Sigmoid colon (tissue), 7 donors: ENCODE results near the gene VPS13C. TPM values are rescaled to one million over a fixed set of nuclear protein-coding genes. Genes with fewer than 3 reads are reported as not detected.

Source experiments
- DNase-seq: peaks from one replicate; pipeline ENCODE4 v3.0.0-alpha.2; 2019
- H3K27ac ChIP-seq, 4 donors: fragments of 200-600 bp; sonication (generic); one replicate each; pipeline ENCODE4 v1.5.1; 2016 to 2019; ENCODE audit warnings: mild to moderate bottlenecking in 1 of 4
- H3K27me3 ChIP-seq, 3 donors: fragments of 200-600 bp; sonication (generic); one replicate each; pipeline ENCODE4 v1.5.1; 2019; ENCODE audit warnings: mild to moderate bottlenecking in 1 of 3
- H3K36me3 ChIP-seq, 4 donors: fragments of 200-600 bp; sonication (generic); one replicate each; pipeline ENCODE4 v1.5.1; 2016 to 2019
- H3K4me1 ChIP-seq, 4 donors: fragments of 200-600 bp; sonication (generic); one replicate each; pipeline ENCODE4 v1.5.1; 2017 to 2019
- H3K4me3 ChIP-seq, 4 donors: fragments of 200-600 bp; sonication (generic); one replicate each; pipeline ENCODE4 v1.5.1; 2017 to 2019; ENCODE audit warnings: mild to moderate bottlenecking in 2 of 4, moderate library complexity in 1 of 4
- H3K9me3 ChIP-seq, 4 donors: fragments of 200-600 bp in 3 of 4; sonication (generic) in 3 of 4; one replicate each; pipeline versions ENCODE4 v1.5.1 to v1.6.1; 2013 to 2019
- CTCF ChIP-seq, 4 experiments: fragments of 450-650 bp in 3 of 4; fragments of 200-600 bp in 1 of 4; IDR thresholded peaks; one replicate each; pipeline ENCODE4 v1.5.1; 2016 to 2019; ENCODE audit warnings: antibody characterized with exemption in 4 of 4, mild to moderate bottlenecking in 3 of 4, moderate library complexity in 2 of 4
- EP300 ChIP-seq, 4 donors: sonication (generic); formaldehyde crosslinking; IDR thresholded peaks; one replicate each; pipeline ENCODE4 v1.6.1; 2017; ENCODE audit warnings: antibody characterized with exemption in 4 of 4
- POLR2A ChIP-seq, 2 donors: fragments of 450-650 bp; IDR thresholded peaks; one replicate each; pipeline ENCODE4 v1.6.1; 2016; ENCODE audit warnings: antibody characterized with exemption in 2 of 2, mild to moderate bottlenecking in 2 of 2, moderate library complexity in 2 of 2
- POLR2AphosphoS5 ChIP-seq, 4 donors: sonication (generic); formaldehyde crosslinking; IDR thresholded peaks; one replicate each; pipeline ENCODE4 v1.6.1; 2017; ENCODE audit warnings: antibody characterized with exemption in 4 of 4
- WGBS, 2 donors: extraction: QIAGEN DNeasy Blood & Tissue Kit; methylation state at CpG; one replicate each; pipeline ENCODE4 v1.1.7; 2013; 5-methylcytosine and 5-hydroxymethylcytosine counted together
- intact Hi-C: fragments of 100-400 bp; cut with DNase I; formaldehyde crosslinking; loops from one replicate; pipeline ENCODE4 v1.15.1; 2023
- polyA plus RNA-seq, 3 donors: library from polyadenylated mRNA; stranded (reverse); fragments of 200-250 nt; gene quantifications; one replicate each; pipeline ENCODE4 v1.2.3, GENCODE V29; 2013
- total RNA-seq, 4 donors: library from RNA; depleted of rRNA; stranded (reverse); fragments of >200 nt; gene quantifications; one replicate each; pipeline ENCODE4 v1.1.0, GENCODE V29; 2016
- donor health status: healthy with polysubstance abuse.
- donor health status: Bipolar disorder and iron deficiency.
- donor health status: healthy.

The VPS13C gene
- total and polyA plus RNA-seq, 7 donors, result 2.1 to 112 (median 71.5) TPM

- Histone ChIP-seq H3K36me3 (no peaks in the 10 kb centered on the region), H3K4me1 (peaks cover 0 to 6% (median 0%) of the 10 kb centered on the region in 4 donors), H3K27me3 (no peaks in the 10 kb centered on the region), H3K27ac (no peak overlapping the region), H3K4me3 (no peak overlapping the region), H3K9me3 (no peaks in the 10 kb centered on the region)
- DNase-seq, result no peak
- 95% methylated on average over 7 of the region's 7 CpGs for WGBS, 2 donors
- intact Hi-C loops, result no loop called here
- TF ChIP-seq CTCF (IDR thresholded peaks at IDR 0.05) (no peak), EP300 (IDR thresholded peaks at IDR 0.05) (no peak)
Observed at GRCh38 chr15:62103431-62103830, 43.2 kb upstream of the VPS13C start.

GRCh38 chr15:62099094-62099601 is 38.9 kb upstream of the VPS13C start:
- Histone ChIP-seq H3K4me1 (peaks cover 0 to 6% (median 0%) of the 10 kb centered on the region in 4 donors), H3K4me3 (peak overlapping the region in 1 of 4 donors; percentile 2), H3K9me3 (no peaks in the 10 kb centered on the region), H3K27me3 (no peaks in the 10 kb centered on the region), H3K36me3 (no peaks in the 10 kb centered on the region), H3K27ac (no peak overlapping the region)
- intact Hi-C loops, result no loop called here
- DNase-seq, result no peak
- 23 to 47% methylated on average over 7 of the region's 7 CpGs for WGBS, 2 donors
- TF ChIP-seq EP300 (IDR thresholded peaks at IDR 0.05) (no peak), POLR2A (IDR thresholded peaks at IDR 0.05) (no peak), CTCF (IDR thresholded peaks at IDR 0.05) (no peak), POLR2AphosphoS5 (IDR thresholded peaks at IDR 0.05) (peak in 2 of 4 donors; percentile 13 to 67)

GRCh38 chr15:62094388-62094787 is 34.1 kb upstream of the VPS13C start:
- intact Hi-C loops, result no loop called here
- no peaks in the 10 kb centered on the region for H3K36me3 ChIP-seq
- no peak overlapping the region for H3K27ac ChIP-seq
- no peak for DNase-seq
- H3K4me3 ChIP-seq, result no peak overlapping the region
- H3K4me1 ChIP-seq, result peaks cover 0 to 6% (median 0%) of the 10 kb centered on the region in 4 donors
- H3K9me3 ChIP-seq, result no peaks in the 10 kb centered on the region
- 87 to 90% methylated on average over 7 of the region's 7 CpGs for WGBS, 2 donors
- no peaks in the 10 kb centered on the region for H3K27me3 ChIP-seq
- no peak for TF ChIP-seq EP300 (IDR thresholded peaks at IDR 0.05)
- TF ChIP-seq POLR2A (IDR thresholded peaks at IDR 0.05), result no peak
- TF ChIP-seq POLR2AphosphoS5 (IDR thresholded peaks at IDR 0.05), result no peak
- no peak for TF ChIP-seq CTCF (IDR thresholded peaks at IDR 0.05)

- DNase-seq, result no peak
- Histone ChIP-seq H3K4me3 (no peak overlapping the region), H3K27ac (no peak overlapping the region), H3K9me3 (no peaks in the 10 kb centered on the region), H3K4me1 (peaks cover 0 to under 1% (median 0%) of the 10 kb centered on the region in 4 donors), H3K36me3 (no peaks in the 10 kb centered on the region), H3K27me3 (no peaks in the 10 kb centered on the region)
- 86 to 90% methylated on average over 5 of the region's 5 CpGs for WGBS, 2 donors
- intact Hi-C loops, result no loop called here
- TF ChIP-seq CTCF (IDR thresholded peaks at IDR 0.05) (no peak), EP300 (IDR thresholded peaks at IDR 0.05) (no peak), POLR2A (IDR thresholded peaks at IDR 0.05) (no peak), POLR2AphosphoS5 (IDR thresholded peaks at IDR 0.05) (no peak)
Observed at GRCh38 chr15:62093809-62094208, 33.6 kb upstream of the VPS13C start.

- Histone ChIP-seq H3K27ac (no peak overlapping the region), H3K27me3 (no peaks in the 10 kb centered on the region), H3K9me3 (no peaks in the 10 kb centered on the region), H3K4me1 (no peaks in the 10 kb centered on the region), H3K4me3 (no peak overlapping the region), H3K36me3 (no peaks in the 10 kb centered on the region)
- TF ChIP-seq CTCF (IDR thresholded peaks at IDR 0.05), result no peak
- TF ChIP-seq POLR2A (IDR thresholded peaks at IDR 0.05), result no peak
- TF ChIP-seq POLR2AphosphoS5 (IDR thresholded peaks at IDR 0.05), result no peak
- TF ChIP-seq EP300 (IDR thresholded peaks at IDR 0.05), result no peak
- DNase-seq, result no peak
- WGBS, 2 donors, result 87 to 89% methylated on average over 7 of the region's 7 CpGs
- intact Hi-C loops, result no loop called here
Observed at GRCh38 chr15:62090988-62091387, 30.7 kb upstream of the VPS13C start.
